ENCODE results near the gene OR2F1.

Gene OR2F1

GRCh38 chr7:143953421-143953820 is 1.2 kb upstream of the OR2F1 start:
- no peak for DNase-seq (ENCODE audit: insufficient read length, low spot score)
- no peak for FAIRE-seq

GRCh38 chr7:143954135-143954534 is 509 bp upstream of the OR2F1 start:
- no peak for DNase-seq (ENCODE audit: insufficient read length, low spot score)
- no peak for FAIRE-seq

GRCh38 chr7:143958781-143959180 is 4.1 kb downstream of the OR2F1 start:
- FAIRE-seq: no peak
- DNase-seq (ENCODE audit: insufficient read length, low spot score): no peak

GRCh38 chr7:143960813-143961610 is 6.4 kb downstream of the OR2F1 start:
- FAIRE-seq (no peak), DNase-seq (ENCODE audit: insufficient read length, low spot score) (no peak)

GRCh38 chr7:143965280-143965679 is 10.6 kb downstream of the OR2F1 start:
- FAIRE-seq: no peak

GRCh38 chr7:143967398-143967797 is 12.8 kb downstream of the OR2F1 start:
- DNase-seq (ENCODE audit: insufficient read length, low spot score) (no peak), FAIRE-seq (no peak)

More at GRCh38 chr7:143965280-143965679, 10.6 kb downstream of the OR2F1 start:
- no peak for DNase-seq (ENCODE audit: insufficient read length, low spot score)

- no peak for DNase-seq (ENCODE audit: insufficient read length, low spot score)
- no peak for FAIRE-seq
Observed at GRCh38 chr7:143973870-143974416, 19.3 kb downstream of the OR2F1 start.

GRCh38 chr7:143974459-143974858 is 19.8 kb downstream of the OR2F1 start:
- no peak for DNase-seq (ENCODE audit: insufficient read length, low spot score)
- no peak for FAIRE-seq

- DNase-seq (ENCODE audit: insufficient read length, low spot score) (no peak), FAIRE-seq (no peak)
Observed at GRCh38 chr7:143975617-143976016, 21.0 kb downstream of the OR2F1 start.

- FAIRE-seq (no peak), DNase-seq (ENCODE audit: insufficient read length, low spot score) (no peak)
Observed at GRCh38 chr7:143978585-143978984, 23.9 kb downstream of the OR2F1 start.

GRCh38 chr7:143979359-143979758 is 24.7 kb downstream of the OR2F1 start:
- no peak for FAIRE-seq

GRCh38 chr7:143979998-143980397 is 25.4 kb downstream of the OR2F1 start:
- FAIRE-seq: no peak
- DNase-seq (ENCODE audit: insufficient read length, low spot score): no peak

More at GRCh38 chr7:143979359-143979758, 24.7 kb downstream of the OR2F1 start:
- no peak for DNase-seq (ENCODE audit: insufficient read length, low spot score)

GRCh38 chr7:143980746-143981510 is 26.3 kb downstream of the OR2F1 start:
- DNase-seq (ENCODE audit: insufficient read length, low spot score) (no peak), FAIRE-seq (no peak)

- no peak for FAIRE-seq
- no peak for DNase-seq (ENCODE audit: insufficient read length, low spot score)
Observed at GRCh38 chr7:143983960-143984359, 29.3 kb downstream of the OR2F1 start.

GRCh38 chr7:143987513-143987912 is 32.9 kb downstream of the OR2F1 start:
- FAIRE-seq (no peak), DNase-seq (ENCODE audit: insufficient read length, low spot score) (no peak)

- DNase-seq (ENCODE audit: insufficient read length, low spot score) (no peak), FAIRE-seq (no peak)
Observed at GRCh38 chr7:143988976-143989745, 34.5 kb downstream of the OR2F1 start.

- no peak for DNase-seq (ENCODE audit: insufficient read length, low spot score)
- FAIRE-seq: no peak
Observed at GRCh38 chr7:143992670-143993069, 38.0 kb downstream of the OR2F1 start.

GRCh38 chr7:143993924-143994323 is 39.3 kb downstream of the OR2F1 start:
- DNase-seq (ENCODE audit: insufficient read length, low spot score): no peak
- no peak for FAIRE-seq

- no peak for DNase-seq (ENCODE audit: insufficient read length, low spot score)
- FAIRE-seq: no peak
Observed at GRCh38 chr7:144000020-144000419, 45.4 kb downstream of the OR2F1 start, which contains the start of gene OR6B1. TSS of gene OR6B1 (plus strand) at chr7:144000320. CDS start at chr7:144003997, 3,677 bp downstream.

GRCh38 chr7:144001543-144001942 is 46.9 kb downstream of the OR2F1 start:
- DNase-seq (ENCODE audit: insufficient read length, low spot score): no peak

GRCh38 chr7:144004703-144005102 is 50.1 kb downstream of the OR2F1 start:
- FAIRE-seq: no peak

More at GRCh38 chr7:144001543-144001942, 46.9 kb downstream of the OR2F1 start:
- no peak for FAIRE-seq

More at GRCh38 chr7:144004703-144005102, 50.1 kb downstream of the OR2F1 start:
- no peak for DNase-seq (ENCODE audit: insufficient read length, low spot score)
